ENCODE measurements around the gene OR56A3.

The OR56A3 gene

DNA sequence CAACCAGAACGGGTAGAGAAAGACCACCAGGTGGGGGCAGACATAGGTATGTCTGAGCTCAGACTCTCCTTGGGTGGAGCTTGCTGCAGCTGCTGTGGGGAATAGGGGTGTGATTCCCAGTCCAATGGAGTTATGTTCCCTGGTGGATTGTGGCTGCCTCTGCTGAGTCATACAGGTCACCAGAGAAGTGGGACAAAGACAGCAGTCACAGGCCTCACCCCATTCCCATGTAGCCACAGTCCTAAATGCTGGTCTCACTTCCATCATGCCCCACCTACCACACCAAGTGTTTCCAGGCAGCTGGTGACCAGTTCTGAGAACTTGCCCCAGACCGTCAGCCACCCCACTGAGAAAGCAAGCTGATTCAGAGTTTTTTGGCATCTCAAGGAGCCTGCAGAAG is 31.5 kb upstream of the OR56A3 start (continued):
- TF ChIP-seq, protein P1, sequence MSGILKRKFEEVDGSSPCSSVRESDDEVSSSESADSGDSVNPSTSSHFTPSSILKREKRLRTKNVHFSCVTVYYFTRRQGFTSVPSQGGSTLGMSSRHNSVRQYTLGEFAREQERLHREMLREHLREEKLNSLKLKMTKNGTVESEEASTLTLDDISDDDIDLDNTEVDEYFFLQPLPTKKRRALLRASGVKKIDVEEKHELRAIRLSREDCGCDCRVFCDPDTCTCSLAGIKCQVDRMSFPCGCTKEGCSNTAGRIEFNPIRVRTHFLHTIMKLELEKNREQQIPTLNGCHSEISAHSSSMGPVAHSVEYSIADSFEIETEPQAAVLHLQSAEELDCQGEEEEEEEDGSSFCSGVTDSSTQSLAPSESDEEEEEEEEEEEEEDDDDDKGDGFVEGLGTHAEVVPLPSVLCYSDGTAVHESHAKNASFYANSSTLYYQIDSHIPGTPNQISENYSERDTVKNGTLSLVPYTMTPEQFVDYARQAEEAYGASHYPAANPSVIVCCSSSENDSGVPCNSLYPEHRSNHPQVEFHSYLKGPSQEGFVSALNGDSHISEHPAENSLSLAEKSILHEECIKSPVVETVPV (CRISPR knock-in tag; IDR thresholded peaks at IDR 0.05): no peak
- TF ChIP-seq, protein P2, sequence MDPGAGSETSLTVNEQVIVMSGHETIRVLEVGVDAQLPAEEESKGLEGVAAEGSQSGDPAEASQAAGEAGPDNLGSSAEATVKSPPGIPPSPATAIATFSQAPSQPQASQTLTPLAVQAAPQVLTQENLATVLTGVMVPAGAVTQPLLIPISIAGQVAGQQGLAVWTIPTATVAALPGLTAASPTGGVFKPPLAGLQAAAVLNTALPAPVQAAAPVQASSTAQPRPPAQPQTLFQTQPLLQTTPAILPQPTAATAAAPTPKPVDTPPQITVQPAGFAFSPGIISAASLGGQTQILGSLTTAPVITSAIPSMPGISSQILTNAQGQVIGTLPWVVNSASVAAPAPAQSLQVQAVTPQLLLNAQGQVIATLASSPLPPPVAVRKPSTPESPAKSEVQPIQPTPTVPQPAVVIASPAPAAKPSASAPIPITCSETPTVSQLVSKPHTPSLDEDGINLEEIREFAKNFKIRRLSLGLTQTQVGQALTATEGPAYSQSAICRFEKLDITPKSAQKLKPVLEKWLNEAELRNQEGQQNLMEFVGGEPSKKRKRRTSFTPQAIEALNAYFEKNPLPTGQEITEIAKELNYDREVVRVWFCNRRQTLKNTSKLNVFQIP (CRISPR knock-in tag; IDR thresholded peaks at IDR 0.05; ENCODE audit: borderline replicate concordance, low read depth): no peak
- TF ChIP-seq ZNF565 (CRISPR knock-in tag; conservative IDR thresholded peaks at IDR 0.05; ENCODE audit: low read depth): no peak
- no peak for TF ChIP-seq ZFP3 (CRISPR knock-in tag; IDR thresholded peaks at IDR 0.05)

DNA sequence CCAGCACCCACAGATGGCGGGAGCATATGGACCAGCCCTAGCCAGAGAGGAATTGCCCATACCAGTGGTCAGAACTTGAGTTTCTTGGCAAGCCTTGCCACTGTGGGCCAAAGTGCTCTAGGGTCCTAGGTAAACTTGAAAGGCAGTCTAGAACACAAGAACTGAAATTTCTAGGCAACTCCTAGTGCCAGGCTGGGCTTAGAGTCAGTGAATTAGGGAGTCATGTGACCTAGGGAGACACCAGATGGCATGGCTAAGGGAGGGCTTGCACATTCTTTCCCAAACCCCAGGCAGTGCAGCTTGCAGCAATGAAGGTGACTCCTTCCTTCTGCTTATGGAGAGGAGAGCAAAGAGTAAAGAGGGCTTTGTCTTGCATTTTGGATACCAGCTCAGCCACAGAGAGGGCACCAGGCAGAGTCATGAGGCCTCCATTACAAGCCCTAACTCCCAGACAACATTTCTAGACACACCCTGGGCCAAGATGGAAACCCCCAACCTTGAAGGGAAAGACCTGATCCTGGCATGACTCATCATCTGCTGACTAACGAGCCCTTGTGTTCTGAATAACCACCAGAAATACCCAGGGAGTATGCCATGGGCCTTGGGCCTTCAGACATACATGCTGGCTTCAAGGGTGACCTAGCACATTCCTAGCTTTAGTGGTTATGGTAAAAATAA is 19.2 kb upstream of the OR56A3 start:
- no peak for ATAC-seq
- TF ChIP-seq, protein P3, sequence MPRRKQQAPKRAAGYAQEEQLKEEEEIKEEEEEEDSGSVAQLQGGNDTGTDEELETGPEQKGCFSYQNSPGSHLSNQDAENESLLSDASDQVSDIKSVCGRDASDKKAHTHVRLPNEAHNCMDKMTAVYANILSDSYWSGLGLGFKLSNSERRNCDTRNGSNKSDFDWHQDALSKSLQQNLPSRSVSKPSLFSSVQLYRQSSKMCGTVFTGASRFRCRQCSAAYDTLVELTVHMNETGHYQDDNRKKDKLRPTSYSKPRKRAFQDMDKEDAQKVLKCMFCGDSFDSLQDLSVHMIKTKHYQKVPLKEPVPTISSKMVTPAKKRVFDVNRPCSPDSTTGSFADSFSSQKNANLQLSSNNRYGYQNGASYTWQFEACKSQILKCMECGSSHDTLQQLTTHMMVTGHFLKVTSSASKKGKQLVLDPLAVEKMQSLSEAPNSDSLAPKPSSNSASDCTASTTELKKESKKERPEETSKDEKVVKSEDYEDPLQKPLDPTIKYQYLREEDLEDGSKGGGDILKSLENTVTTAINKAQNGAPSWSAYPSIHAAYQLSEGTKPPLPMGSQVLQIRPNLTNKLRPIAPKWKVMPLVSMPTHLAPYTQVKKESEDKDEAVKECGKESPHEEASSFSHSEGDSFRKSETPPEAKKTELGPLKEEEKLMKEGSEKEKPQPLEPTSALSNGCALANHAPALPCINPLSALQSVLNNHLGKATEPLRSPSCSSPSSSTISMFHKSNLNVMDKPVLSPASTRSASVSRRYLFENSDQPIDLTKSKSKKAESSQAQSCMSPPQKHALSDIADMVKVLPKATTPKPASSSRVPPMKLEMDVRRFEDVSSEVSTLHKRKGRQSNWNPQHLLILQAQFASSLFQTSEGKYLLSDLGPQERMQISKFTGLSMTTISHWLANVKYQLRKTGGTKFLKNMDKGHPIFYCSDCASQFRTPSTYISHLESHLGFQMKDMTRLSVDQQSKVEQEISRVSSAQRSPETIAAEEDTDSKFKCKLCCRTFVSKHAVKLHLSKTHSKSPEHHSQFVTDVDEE (CRISPR knock-in tag; IDR thresholded peaks at IDR 0.05): no peak
- TF ChIP-seq ZFP3 (CRISPR knock-in tag; IDR thresholded peaks at IDR 0.05): no peak
- TF ChIP-seq ZNF565 (CRISPR knock-in tag; conservative IDR thresholded peaks at IDR 0.05; ENCODE audit: low read depth): no peak
- TF ChIP-seq ZC3H10 (CRISPR knock-in tag; IDR thresholded peaks at IDR 0.05): no peak

DNA sequence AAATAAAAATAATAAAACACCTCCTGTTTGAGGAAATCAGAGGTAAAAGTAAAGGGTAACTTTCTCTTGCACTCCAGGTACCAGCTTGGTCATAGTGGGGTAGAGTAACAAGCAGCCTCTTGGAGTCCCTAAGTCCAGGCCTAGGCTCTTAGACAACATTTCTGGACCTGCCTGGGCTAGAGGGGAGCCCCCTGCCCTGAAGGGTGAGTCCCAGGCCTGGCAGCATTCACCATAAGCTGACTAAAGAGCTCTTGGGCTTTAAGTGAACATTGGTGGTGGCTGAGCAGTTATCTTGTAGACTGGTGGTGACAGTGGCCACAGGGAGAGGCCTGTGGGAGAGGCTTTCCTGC is 18.6 kb upstream of the OR56A3 start:
- ATAC-seq: no peak

DNA sequence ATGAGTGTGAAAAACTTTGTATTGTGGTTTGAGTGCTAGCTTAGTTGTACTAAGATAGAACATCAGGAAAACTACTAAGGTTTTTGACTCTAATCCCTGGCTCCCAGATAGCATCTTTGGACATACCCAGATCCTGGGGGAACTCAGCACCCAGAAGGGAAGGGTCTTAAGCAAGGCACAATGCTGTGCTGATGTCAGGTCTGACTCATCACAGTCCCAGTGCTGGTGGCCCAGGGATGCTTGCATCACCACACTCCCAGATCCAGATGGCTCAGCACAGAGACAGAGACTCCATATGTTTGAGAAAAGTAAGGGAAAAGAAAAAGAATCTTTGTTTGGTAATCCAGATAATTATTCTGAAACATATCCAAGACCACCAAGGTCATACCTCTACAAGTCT is 18.3 kb upstream of the OR56A3 start:
- no peak for ATAC-seq
- TF ChIP-seq SNAI2 (CRISPR knock-in tag; IDR thresholded peaks at IDR 0.05) (no peak), TOX (CRISPR knock-in tag; IDR thresholded peaks at IDR 0.05; ENCODE audit: borderline replicate concordance) (no peak), BACH2 (CRISPR knock-in tag; IDR thresholded peaks at IDR 0.05; ENCODE audit: borderline replicate concordance) (no peak), ZNF70 (CRISPR knock-in tag; IDR thresholded peaks at IDR 0.05) (no peak), ISL1 (CRISPR knock-in tag; IDR thresholded peaks at IDR 0.05) (no peak), ESRRG (CRISPR knock-in tag; IDR thresholded peaks at IDR 0.05) (no peak)
- TF ChIP-seq, protein P2 (CRISPR knock-in tag; IDR thresholded peaks at IDR 0.05; ENCODE audit: borderline replicate concordance, low read depth): no peak
- TF ChIP-seq, protein P3 (CRISPR knock-in tag; IDR thresholded peaks at IDR 0.05): no peak
- TF ChIP-seq, protein P4, sequence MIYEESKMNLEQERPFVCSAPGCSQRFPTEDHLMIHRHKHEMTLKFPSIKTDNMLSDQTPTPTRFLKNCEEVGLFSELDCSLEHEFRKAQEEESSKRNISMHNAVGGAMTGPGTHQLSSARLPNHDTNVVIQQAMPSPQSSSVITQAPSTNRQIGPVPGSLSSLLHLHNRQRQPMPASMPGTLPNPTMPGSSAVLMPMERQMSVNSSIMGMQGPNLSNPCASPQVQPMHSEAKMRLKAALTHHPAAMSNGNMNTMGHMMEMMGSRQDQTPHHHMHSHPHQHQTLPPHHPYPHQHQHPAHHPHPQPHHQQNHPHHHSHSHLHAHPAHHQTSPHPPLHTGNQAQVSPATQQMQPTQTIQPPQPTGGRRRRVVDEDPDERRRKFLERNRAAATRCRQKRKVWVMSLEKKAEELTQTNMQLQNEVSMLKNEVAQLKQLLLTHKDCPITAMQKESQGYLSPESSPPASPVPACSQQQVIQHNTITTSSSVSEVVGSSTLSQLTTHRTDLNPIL (CRISPR knock-in tag; IDR thresholded peaks at IDR 0.05; ENCODE audit: low read depth): no peak

More for the DNA sequence above, 18.6 kb upstream of the OR56A3 start:
- TF ChIP-seq ZNF565 (CRISPR knock-in tag; conservative IDR thresholded peaks at IDR 0.05; ENCODE audit: low read depth) (no peak), ZFP30 (CRISPR knock-in tag; IDR thresholded peaks at IDR 0.05) (no peak), ZFP3 (CRISPR knock-in tag; IDR thresholded peaks at IDR 0.05) (no peak), GLIS3 (CRISPR knock-in tag; IDR thresholded peaks at IDR 0.05) (no peak), TCF4 (CRISPR knock-in tag; IDR thresholded peaks at IDR 0.05; ENCODE audit: borderline replicate concordance) (no peak), RARB (CRISPR knock-in tag; IDR thresholded peaks at IDR 0.05) (no peak), ESRRG (CRISPR knock-in tag; IDR thresholded peaks at IDR 0.05) (no peak), SNAI2 (CRISPR knock-in tag; IDR thresholded peaks at IDR 0.05) (no peak), TOX (CRISPR knock-in tag; IDR thresholded peaks at IDR 0.05; ENCODE audit: borderline replicate concordance) (no peak), ZC3H10 (CRISPR knock-in tag; IDR thresholded peaks at IDR 0.05) (no peak), PPARA (CRISPR knock-in tag; IDR thresholded peaks at IDR 0.05; ENCODE audit: borderline replicate concordance) (no peak)
- TF ChIP-seq, protein P5, sequence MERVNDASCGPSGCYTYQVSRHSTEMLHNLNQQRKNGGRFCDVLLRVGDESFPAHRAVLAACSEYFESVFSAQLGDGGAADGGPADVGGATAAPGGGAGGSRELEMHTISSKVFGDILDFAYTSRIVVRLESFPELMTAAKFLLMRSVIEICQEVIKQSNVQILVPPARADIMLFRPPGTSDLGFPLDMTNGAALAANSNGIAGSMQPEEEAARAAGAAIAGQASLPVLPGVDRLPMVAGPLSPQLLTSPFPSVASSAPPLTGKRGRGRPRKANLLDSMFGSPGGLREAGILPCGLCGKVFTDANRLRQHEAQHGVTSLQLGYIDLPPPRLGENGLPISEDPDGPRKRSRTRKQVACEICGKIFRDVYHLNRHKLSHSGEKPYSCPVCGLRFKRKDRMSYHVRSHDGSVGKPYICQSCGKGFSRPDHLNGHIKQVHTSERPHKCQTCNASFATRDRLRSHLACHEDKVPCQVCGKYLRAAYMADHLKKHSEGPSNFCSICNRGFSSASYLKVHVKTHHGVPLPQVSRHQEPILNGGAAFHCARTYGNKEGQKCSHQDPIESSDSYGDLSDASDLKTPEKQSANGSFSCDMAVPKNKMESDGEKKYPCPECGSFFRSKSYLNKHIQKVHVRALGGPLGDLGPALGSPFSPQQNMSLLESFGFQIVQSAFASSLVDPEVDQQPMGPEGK (CRISPR knock-in tag; IDR thresholded peaks at IDR 0.05; ENCODE audit: borderline replicate concordance): no peak
- TF ChIP-seq, protein P2 (CRISPR knock-in tag; IDR thresholded peaks at IDR 0.05; ENCODE audit: borderline replicate concordance, low read depth): no peak

Measured in SK-N-SH treated with all-trans-retinoic acid at 6 μM for 48 hours (cell line).